DMS153 treated with DMSO at 0.1 percent for 48 hours (cell line): ENCODE data around the gene SLC31A2.
"Not testable (repeated sequence)": the region's sequence is repeated elsewhere in the genome, so short reads cannot be mapped to it uniquely, and the experiment has no call there.

Experiments
- DNase-seq: peaks from one replicate; lab custom pipeline; 2025; ENCODE audit not compliant: unreplicated experiment; lab: John Stamatoyannopoulos, UW

Gene SLC31A2, protein sequence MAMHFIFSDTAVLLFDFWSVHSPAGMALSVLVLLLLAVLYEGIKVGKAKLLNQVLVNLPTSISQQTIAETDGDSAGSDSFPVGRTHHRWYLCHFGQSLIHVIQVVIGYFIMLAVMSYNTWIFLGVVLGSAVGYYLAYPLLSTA

DNA sequence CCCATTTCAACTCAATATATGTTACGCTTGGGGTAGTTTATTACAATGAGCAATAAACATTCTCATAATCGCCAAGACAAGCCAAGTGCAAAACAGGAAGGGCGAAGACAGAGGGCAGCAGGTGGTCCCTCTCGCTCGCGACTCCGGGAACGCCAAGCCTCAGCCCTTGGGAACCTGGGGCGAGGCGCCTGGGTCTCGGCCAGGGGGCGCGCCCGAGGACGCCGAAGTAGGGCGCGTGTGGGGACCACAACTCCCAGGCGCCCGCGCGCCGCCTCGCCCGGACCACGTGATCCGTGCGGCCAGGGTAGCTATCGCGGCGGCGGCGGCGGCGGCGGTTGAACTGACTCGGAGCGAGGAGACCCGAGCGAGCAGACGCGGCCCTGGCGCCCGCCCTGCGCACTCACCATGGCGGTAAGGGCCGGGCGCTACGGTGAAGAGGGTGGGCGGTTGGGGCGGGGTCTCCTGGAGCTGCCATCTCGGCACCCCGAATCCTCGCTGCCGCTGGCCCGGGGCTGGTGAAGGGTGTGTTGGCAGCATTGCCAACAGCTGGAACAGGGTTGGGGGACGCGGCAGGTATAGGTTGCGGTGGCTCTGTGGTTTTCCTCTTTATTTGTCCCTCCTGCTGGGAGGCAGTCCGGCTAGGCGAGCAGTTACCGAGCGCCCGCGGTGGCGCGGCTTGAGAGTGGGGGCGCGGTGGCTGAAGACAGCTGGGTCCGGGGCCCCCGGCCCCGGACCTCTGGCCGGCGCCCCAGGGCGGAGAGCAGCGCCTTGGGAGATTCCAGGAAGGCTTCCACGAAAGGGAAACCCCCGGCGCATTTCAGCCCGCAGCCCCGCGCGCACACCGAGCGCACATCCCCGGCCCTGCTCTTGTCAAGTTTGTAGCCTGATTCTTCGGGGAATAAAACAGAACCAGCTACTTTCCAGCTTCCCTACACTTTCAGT lies at the start of gene SLC31A2:
Gene SLC31A2, plus strand, starts transcription at position 338 of the 942 bp plus-strand sequence. Its CDS starts 68 bp downstream, at position 406.
- DNase-seq, result peak; percentile 73

DNA sequence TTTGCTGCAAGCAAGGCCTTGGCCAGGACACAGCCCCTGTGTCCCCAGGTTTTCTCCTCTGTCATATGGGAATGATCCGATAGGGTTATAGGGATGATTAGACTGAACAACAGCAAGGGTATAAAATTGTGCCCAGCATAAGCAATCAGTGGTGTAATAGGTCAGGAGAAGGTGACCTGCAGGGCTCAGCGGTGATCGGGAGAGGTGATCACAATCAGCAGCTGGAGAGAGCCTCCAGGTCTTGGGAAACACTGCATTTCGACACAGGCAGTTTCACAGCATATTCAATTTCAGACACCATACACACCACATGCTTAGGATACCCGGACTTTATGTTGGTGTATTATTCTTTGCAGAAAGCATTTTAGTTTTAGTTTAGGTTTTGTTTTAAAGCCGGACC lies 45.5 kb upstream of the SLC31A2 start:
- DNase-seq, result not testable (repeated sequence)

DNA sequence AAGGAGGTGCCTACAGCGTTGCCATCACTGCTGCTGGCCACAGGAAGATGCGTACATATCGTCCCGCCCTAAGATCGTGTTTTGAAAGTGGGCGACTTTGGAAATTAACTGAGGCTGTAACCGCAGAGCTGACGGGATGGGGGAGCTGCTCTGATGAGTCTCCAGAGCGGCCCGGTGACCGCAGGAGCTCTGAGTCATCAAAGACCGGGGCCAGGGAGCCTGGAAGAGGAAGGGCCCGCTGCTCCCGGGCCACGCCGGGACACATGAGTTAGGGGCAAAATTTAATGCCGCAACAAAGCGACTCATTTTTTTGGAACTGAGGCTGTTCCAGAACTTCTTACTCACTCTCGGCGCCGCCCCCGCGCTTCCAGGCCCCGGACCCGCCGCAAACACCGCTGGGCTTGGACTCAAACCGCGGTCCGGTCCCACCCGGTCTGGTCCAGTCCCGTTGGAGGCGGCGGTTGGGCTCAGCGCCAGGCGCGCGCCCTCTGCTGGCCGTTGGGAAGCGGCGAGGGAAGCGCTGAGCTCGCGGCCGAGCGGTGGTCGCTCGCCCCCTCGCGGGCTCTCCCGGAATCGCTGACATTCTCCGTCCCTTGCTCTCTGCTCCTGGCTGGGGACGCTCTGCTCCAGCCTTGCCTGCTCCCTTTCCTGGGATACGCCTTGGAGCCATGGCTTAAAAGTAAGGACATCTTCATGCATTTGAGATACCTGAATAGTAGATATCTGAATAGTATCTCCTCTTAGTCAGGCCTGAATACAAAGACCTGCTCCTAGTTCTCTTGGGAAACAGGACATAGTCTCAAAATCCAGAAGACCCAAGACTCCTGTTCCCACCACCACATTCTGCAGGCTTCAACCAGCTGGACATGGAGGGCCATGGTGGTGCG lies 39.5 kb upstream of the SLC31A2 start:
- DNase-seq, result not testable (repeated sequence)

DNA sequence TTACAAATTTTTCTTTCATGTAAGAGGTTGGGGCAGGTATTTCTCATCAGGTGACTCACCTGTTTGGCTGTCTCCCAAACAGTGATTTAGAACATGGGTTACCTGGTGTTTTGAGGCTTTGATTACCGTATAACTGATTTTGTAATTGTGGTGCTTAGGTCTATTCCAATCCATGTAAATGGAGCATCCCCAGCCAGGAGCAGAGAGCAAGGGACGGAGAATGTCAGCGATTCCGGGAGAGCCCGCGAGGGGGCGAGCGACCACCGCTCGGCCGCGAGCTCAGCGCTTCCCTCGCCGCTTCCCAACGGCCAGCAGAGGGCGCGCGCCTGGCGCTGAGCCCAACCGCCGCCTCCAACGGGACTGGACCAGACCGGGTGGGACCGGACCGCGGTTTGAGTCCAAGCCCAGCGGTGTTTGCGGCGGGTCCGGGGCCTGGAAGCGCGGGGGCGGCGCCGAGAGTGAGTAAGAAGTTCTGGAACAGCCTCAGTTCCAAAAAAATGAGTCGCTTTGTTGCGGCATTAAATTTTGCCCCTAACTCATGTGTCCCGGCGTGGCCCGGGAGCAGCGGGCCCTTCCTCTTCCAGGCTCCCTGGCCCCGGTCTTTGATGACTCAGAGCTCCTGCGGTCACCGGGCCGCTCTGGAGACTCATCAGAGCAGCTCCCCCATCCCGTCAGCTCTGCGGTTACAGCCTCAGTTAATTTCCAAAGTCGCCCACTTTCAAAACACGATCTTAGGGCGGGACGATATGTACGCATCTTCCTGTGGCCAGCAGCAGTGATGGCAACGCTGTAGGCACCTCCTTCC lies 37.9 kb upstream of the SLC31A2 start:
- DNase-seq, result not testable (repeated sequence)

DNA sequence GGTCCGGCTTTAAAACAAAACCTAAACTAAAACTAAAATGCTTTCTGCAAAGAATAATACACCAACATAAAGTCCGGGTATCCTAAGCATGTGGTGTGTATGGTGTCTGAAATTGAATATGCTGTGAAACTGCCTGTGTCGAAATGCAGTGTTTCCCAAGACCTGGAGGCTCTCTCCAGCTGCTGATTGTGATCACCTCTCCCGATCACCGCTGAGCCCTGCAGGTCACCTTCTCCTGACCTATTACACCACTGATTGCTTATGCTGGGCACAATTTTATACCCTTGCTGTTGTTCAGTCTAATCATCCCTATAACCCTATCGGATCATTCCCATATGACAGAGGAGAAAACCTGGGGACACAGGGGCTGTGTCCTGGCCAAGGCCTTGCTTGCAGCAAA lies 32.0 kb upstream of the SLC31A2 start:
- DNase-seq, result not testable (repeated sequence)

DNA sequence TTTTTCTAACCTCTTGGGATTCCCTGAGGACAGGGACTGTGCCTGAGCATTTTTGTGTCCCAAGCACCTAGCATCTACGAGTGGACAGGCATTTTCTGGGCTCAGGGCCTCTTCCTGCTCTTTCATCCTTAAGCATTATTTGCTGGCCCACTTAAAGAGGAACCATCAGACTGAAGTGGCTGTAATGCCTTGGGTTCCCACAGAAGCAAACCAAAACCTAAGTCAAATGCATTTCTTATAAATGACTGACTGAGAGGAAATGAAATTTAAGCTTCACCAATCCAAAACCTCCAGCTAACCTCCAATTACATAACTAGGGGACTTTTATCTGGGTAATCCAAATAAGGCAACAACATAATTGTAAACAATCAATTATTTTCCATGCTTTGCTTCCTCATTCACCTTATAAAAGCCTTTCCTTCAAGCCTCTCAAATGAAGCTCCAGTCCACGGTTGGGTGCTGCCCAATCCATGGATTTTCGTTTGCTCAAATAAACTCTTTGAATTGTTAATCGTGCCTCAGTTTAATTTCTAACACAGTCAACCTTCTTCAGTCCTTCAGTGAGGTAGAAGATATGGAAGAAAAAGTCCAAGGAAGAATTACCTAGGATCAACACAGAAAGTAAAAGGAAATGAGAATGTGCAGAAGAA lies 25.3 kb upstream of the SLC31A2 start:
- DNase-seq, result no peak

DNA sequence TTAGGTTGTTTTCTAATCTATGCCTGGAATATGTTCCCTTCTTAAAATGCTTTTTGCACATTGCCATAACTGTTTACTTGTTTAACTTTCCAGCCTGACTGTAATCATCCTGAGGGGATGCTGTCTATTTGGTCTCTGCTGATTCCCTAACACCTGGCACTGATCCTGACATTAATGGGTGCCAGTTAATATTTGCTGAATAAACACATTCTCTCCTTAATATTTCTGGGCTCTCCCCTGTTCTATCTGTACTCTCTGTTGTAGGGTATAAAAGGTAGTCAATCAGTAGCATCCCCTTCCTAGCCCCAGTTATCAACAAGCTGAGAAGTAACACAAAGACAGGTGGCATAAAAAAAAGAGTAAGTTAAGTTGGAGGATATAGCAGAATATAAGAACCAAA lies 21.3 kb upstream of the SLC31A2 start:
- DNase-seq, result no peak

DNA sequence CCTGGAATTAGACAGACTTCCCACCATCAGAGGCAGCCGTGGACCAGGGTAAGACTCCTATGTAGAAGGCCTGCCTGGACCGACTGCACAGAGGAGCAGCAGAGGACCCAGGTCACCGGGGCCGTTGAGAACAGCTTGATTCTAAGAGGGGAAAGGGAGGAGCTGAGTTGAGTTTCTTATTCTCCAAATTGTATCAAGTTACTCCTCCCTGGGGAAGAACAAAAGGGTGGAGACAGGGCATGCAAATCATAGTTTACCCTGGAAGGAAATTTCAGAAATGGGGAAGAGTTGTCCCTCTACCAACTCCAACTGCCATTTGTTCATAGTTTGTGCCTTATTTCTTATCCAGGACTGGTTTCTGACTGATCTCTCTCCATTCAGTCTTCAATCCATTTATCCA lies 20.9 kb upstream of the SLC31A2 start:
- DNase-seq, result no peak

DNA sequence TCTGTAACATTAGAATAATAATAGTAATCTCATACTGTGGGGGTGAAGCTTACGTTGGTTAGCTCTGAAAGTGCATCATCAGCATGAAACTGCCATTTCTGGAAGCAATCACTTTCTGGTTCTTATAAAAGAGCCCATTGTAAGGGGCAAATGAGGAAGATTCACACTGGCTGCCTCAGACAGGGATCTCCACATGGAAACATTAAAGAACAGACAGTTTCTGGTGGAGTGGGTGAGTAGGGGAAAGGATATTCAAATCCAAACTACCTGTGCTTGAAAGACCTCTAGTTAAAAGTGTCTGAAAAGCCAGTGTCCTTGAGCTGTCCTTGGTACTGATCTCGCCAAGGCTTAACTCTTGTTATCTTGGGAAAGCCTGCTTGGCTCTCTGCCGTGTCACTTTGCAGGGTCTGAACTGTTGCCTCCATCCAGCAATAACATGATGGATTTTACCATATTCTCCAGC lies 19.1 kb upstream of the SLC31A2 start:
- no peak for DNase-seq

DNA sequence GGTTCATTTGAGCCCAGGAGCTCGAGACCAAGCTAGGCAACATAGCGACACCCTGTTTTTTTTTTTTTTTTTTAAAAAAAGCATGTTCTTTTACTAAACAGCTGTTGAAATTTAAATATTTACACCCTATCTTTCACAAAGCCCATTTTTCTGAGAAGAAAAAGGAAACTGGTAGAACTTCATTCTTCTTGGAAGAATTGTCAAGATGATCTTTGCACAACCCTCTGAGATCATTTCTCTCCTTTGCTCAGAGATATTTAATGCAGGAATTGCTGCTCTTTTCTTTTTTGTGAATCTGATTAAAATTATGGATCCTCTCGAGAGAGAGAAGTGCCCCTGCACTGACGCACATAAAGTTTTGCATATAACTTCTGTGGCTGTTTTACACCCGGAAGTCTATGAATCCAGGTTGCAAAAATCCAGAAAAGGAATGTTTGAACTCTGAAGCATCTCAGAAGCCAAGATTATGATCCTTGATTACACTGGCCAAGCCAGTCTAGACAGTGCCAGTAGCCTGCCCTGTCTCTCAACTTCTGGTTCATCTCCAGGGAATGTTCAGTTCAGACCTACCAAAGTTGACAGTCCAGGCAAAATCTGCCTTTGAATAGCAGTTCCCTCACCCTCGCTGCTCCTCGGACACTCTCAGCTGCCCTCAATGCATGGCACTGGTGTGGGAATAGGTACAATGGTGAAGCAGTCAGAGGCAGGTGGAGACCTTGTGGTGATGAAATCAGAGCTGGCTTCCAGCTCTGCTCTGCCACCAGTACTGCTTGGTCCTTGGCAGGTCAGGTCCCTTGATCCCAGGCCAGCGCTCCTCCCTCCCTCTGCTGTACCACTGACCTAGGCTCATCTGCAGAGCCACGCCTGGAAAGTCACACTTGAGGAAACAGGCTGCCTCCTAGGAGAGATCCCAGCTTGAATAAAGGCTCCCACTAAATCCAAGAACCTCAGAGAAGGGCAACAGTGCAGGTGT lies 13.3 kb upstream of the SLC31A2 start:
- no peak for DNase-seq

DNA sequence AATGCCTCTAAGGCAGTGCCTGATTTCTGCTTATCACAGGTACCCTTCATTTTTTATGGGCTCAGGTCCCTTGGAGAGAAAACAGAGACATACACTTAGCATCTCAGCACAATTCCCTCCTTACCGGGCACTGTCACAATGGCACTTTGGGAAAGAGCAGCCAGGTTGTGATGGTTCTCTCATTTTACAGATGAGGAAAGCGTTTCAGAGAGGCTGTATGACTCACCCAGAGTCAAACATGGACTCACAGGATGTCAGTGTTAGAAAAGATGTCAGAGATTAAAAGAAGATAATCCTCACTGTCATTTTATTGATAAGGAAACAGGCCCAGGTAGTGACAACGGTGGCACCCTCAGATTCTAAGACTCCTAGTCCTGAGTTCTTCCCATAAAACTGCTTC lies 12.0 kb upstream of the SLC31A2 start:
- no peak for DNase-seq

DNA sequence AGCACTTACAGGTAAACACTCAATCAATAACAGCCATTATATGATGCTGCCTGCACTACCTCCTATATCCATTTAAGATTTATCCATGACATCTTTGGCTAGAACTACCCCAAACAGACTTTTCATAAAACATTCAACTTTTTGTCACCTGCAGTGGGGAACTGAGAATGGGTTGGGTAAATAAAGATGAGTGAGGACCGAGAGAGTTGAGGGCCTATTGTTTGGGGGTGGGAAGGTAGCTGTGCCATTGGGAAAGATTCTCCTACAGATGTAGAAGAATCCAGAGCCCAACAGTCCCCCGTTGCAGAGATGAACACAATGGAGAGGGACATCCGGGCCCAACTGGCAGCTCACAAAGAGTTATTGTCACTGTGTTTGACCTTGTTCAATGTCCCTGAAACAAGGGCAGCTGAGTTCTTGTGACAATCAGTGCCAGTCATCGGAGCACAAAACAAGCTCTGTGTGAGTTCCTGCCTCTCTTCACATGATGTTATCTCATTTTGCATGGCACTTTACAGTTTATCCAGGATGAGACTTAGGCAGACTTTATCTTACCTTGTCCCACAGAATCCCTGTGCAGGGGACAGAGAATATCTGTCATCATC lies 11.5 kb upstream of the SLC31A2 start:
- DNase-seq, result no peak

DNA sequence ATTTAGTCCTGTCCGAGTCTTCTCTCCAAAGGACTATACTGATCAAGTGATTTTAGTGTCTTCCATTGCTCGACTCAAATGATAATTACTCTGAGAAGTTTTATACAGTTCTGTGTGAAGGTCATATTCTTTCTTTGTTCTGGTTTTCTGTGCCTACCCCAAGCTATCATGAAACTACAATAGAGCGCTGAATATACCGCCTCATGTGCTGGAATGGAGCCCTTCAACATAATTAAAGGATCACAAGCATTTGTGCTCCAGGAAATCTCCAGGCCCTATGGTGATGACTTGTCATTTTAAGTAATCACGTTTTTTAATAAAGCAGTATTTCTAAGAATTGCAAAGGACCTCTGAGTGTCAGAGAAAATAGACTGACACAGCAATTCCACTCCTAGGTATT lies 10.9 kb upstream of the SLC31A2 start:
- no peak for DNase-seq

DNA sequence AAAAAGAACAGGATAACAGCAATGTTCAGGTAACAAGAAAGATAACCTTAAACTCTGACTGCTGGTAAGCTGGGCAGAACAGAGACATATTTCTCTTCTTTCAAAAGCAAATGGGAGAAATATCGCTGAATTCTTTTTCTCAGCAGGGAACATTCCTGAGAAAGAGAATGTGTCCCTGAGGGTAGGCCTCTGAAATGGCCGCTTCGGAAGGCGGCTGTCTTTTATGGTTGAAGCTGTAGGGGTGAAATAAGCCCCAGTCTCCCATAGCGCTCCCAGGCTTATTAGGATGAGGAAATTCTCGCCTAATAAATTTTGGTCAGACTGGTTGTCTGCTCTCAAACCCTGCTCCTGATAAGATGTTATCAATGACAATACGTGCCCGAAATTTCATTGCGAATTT lies 9.9 kb upstream of the SLC31A2 start:
- DNase-seq, result not testable (repeated sequence)

DNA sequence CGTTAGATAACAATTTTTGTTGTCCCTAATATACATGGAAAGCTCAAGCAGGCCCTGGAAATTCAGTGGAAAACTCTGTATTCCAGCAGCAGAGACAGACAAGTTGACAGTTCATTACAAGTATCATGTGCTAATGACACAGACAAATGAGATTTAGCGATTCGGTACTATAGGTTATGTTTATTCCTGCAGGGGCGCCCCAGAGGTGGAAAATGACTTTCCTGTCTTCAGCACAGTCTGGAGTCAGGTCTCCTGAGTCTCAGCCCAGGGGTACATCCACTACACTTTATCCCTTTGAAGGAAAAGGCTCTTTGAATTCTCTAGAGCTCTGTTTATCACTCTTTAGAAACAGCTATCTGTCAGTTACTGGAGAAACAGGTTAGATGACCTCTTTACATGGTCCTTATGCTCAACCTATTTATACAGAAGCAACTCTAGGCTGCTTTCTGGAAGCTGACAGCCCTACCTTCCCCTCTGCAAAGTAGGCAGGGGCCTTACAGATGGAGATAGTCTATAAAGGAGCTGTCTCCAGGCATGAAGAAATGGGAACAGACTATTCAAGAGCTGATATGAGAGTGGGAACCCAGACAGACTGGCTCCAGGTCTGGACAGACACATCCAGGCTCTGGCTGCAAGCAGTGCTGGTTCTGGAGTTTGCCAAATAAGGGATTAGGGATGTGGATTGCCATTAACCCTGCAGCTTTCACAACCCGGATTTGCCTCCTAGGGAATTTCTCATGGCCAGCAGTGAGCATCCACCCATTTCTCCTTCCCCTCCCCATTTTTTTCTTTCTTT lies 7.2 kb upstream of the SLC31A2 start:
- no peak for DNase-seq

DNA sequence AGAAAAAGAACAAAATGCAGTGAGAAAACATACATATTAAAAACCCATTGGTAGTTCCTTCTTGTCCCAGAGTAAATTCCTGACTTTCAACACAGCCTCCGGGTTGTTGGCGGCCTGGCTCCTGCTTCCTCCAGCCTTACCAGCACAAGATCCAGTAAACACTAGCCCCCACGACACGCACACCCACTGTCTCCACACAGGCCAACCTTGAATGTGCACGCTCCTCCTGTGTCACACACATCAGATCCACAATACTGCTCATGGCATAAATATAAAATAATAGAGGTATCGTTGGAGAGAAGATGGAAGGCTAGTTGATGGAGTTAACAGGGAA lies 2.5 kb upstream of the SLC31A2 start:
- no peak for DNase-seq

DNA sequence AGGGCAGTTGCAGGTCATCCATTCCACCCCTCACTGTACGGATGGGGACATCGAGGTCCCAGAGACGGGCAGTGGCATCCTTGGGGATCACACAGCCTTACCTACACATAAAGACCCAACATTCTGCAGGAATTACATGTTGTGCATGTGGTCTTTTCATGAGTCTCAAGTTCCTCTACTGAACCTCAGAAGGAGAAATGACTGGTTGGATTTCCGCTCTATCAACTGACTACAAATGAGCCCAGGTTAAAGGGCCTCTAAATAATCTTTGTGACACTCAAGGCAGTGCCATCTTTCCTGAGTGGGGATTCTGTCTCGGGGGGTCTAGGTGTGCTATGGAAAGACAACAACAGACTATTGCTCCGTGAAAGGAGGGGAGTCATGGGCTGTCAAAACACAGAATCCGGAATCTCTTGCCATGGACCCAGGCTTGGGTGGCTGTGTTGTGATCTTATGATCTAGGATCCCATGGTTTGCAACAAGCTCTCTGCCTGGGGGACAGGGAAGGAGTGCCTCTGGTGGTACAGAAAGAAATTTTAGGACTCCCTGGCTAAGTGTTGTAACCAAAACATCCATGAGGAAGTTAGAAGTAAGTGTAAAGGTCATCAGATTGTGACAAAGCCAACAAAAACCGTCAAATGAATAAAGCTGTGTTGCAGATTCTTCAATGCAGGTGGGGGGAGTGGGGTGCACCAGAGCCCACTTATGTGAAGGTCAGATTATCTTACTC lies 1.9 kb upstream of the SLC31A2 start:
- no peak for DNase-seq
